ENCODE measurements around the gene ARFGAP2.
A peak's percentile ranks its signal among the peaks of the same experiment; 100 is the strongest.

ARFGAP2 gene

GRCh38 chr11:47178316-47178715, 1.6 kb upstream of the ARFGAP2 start:
- no peak for TF ChIP-seq CTCF (IDR thresholded peaks at IDR 0.05; ENCODE audit: low read depth, low read length)
- H3K4me3 ChIP-seq (replicated peaks in 1 of 2; ENCODE audit: low read depth in 2 of 2, low read length in 2 of 2) = no peak overlapping the region
- DNase-seq (ENCODE audit: low read depth in 2 of 2) = no peak

- H3K4me3 ChIP-seq (replicated peaks in 1 of 2; ENCODE audit: low read depth in 2 of 2, low read length in 2 of 2) = no peak overlapping the region
- no peak for DNase-seq (ENCODE audit: low read depth in 2 of 2)
- no peak for TF ChIP-seq CTCF (IDR thresholded peaks at IDR 0.05; ENCODE audit: low read depth, low read length)
Observed at GRCh38 chr11:47177846-47178245, 1.2 kb upstream of the ARFGAP2 start.

GRCh38 chr11:47177229-47177845, 658 bp upstream of the ARFGAP2 start:
- TF ChIP-seq CTCF (IDR thresholded peaks at IDR 0.05; ENCODE audit: low read depth, low read length) = peak; percentile 63
- peak overlapping the region; percentile 62 to 67 for H3K4me3 ChIP-seq (replicated peaks in 1 of 2; ENCODE audit: low read depth in 2 of 2, low read length in 2 of 2)
- DNase-seq (ENCODE audit: low read depth in 2 of 2) = peak; percentile 84 to 85

- no peak for TF ChIP-seq CTCF (IDR thresholded peaks at IDR 0.05; ENCODE audit: low read depth, low read length)
- H3K4me3 ChIP-seq (replicated peaks in 1 of 2; ENCODE audit: low read depth in 2 of 2, low read length in 2 of 2) = peak overlapping the region; percentile 77 to 94
- DNase-seq (ENCODE audit: low read depth in 2 of 2) = no peak
Observed at GRCh38 chr11:47175746-47176327, 842 bp downstream of the ARFGAP2 start.

- DNase-seq (ENCODE audit: low read depth in 2 of 2) = no peak
- no peak overlapping the region for H3K4me3 ChIP-seq (replicated peaks in 1 of 2; ENCODE audit: low read depth in 2 of 2, low read length in 2 of 2)
- TF ChIP-seq CTCF (IDR thresholded peaks at IDR 0.05; ENCODE audit: low read depth, low read length) = no peak
Observed at GRCh38 chr11:47172740-47173336, 3.8 kb downstream of the ARFGAP2 start.

- no peak overlapping the region for H3K4me3 ChIP-seq (replicated peaks in 1 of 2; ENCODE audit: low read depth in 2 of 2, low read length in 2 of 2)
- no peak for DNase-seq (ENCODE audit: low read depth in 2 of 2)
- TF ChIP-seq CTCF (IDR thresholded peaks at IDR 0.05; ENCODE audit: low read depth, low read length) = no peak
Observed at GRCh38 chr11:47171856-47172255, 4.8 kb downstream of the ARFGAP2 start.
